Measurements from ENCODE around the gene ZP2. TPM values are rescaled to one million over a fixed set of nuclear protein-coding genes. Genes with fewer than 3 reads are reported as not detected.

The ZP2 gene
- total RNA-seq (2011; cell fraction: chromatin; rRNA removed; ENCODE audit: low replicate concordance): not detected in 2 replicates
- not detected in 2 replicates for total RNA-seq (2011; cell fraction: nucleolus; rRNA removed)
- total RNA-seq (2011; cell fraction: nucleoplasm; rRNA removed): not detected in 2 replicates
- total RNA-seq (2014; rRNA removed) (not detected in 2 replicates), total RNA-seq (2014; rRNA removed; fragmentation: Illumina TruSeq; extraction: Trizol) (not detected in 2 replicates), total RNA-seq (2015; rRNA removed; fragmentation: Illumina TruSeq; extraction: Trizol) (not detected in 2 replicates), total RNA-seq (2021) (not detected in 2 replicates), polyA plus RNA-seq (2011; rRNA removed) (not detected in 2 replicates), polyA plus RNA-seq (2014; fragmentation: Illumina TruSeq; extraction: Trizol) (not detected in 2 replicates), polyA plus RNA-seq (2014; fragmentation: Nextera tagmentation; extraction: Ambion mirVana) (not detected), polyA plus RNA-seq (2014; rRNA removed) (not detected in 2 replicates), polyA minus RNA-seq (2011; rRNA and poly(A)+ RNA removed) (not detected in 2 replicates), Bru-seq, nascent RNA (percentile 6 among the genes with signal in this experiment), BruChase-seq, experiment 1, labeled RNA remaining after a 2-hour chase (not detected), BruChase-seq, experiment 2, labeled RNA remaining after a 6-hour chase (not detected)
- not detected in 2 replicates for polyA plus RNA-seq (2011; cell fraction: cytosol; rRNA removed)
- not detected in 2 replicates for polyA plus RNA-seq (2011; cell fraction: nucleus; rRNA removed)
- not detected in 2 replicates for polyA plus RNA-seq (2012)
- polyA minus RNA-seq (2011; cell fraction: cytosol; rRNA and poly(A)+ RNA removed): not detected in 2 replicates
- polyA minus RNA-seq (2011; cell fraction: nucleus; rRNA and poly(A)+ RNA removed): not detected in 2 replicates
- long read RNA-seq, experiment 1: 0 reads
- long read RNA-seq, experiment 2: 0 reads
- long read RNA-seq, experiment 3: 0 reads

- ChIA-PET POLR2A (interaction anchor here (1.0 kb wide), 1 partner anchor 20 kb away, joined by 3 read pairs; no protein-coding TSS in a partner anchor), CTCF (ENCODE audit: low intra/inter-chr PET ratio) (no interaction called here)
- no TSS peak for BruUV-seq (replicated peaks)
- in situ Hi-C loops (cut with MboI): no loop called here
- H3K4me2 ChIP-seq (ENCODE audit: insufficient read depth, low read length): no peak within 1 kb of the TSS
- no peaks in the 10 kb centered on the region for H3K9me3 ChIP-seq (replicated peaks; ENCODE audit: control insufficient read depth, insufficient read depth, low read depth, low read length)
- intact Hi-C loops (cut with micrococcal nuclease): no loop called here
- H3K27me3 ChIP-seq (ENCODE audit: control insufficient read depth in 2 of 2, insufficient read depth in 2 of 2, low read length in 2 of 2): peaks cover 14 to 45% of the 10 kb centered on the region in 2 experiments
- H2AFZ ChIP-seq (ENCODE audit: low read depth, low read length): no peak within 1 kb of the TSS
- H3K4me3 ChIP-seq: no peak within 1 kb of the TSS
- H3K9ac ChIP-seq (ENCODE audit: insufficient read depth in 1 of 2, low read depth in 2 of 2, low read length in 2 of 2): no peak within 1 kb of the TSS
- H3K79me2 ChIP-seq (ENCODE audit: control insufficient read depth, insufficient read depth, low read length): no peaks in the 10 kb centered on the region
- H3K4me1 ChIP-seq (replicated peaks in 1 of 2; ENCODE audit: control insufficient read depth in 2 of 2, insufficient read depth in 2 of 2, low read length in 2 of 2): peaks cover 0 to 2% of the 10 kb centered on the region in 2 experiments; a peak in 1 of 5 replicates
- no peak for TF ChIP-seq SIX5 (IDR thresholded peaks at IDR 0.05; ENCODE audit: borderline replicate concordance in 1 of 2, insufficient read depth in 1 of 2, low read depth in 1 of 2, low read length in 2 of 2)
- no peak for TF ChIP-seq PRPF4 (IDR thresholded peaks at IDR 0.05; ENCODE audit: insufficient read depth, low read depth, low read length, poor library complexity, severe bottlenecking)
- no peak for TF ChIP-seq ZFP91 (CRISPR knock-in tag; IDR thresholded peaks at IDR 0.05)
- TF ChIP-seq ETS2 (tag; IDR thresholded peaks at IDR 0.05; ENCODE audit: borderline replicate concordance, poor library complexity, severe bottlenecking): no peak
- TF ChIP-seq HES1 (IDR thresholded peaks at IDR 0.05; ENCODE audit: low read depth): no peak
- TF ChIP-seq VEZF1 (CRISPR knock-in tag; IDR thresholded peaks at IDR 0.05): no peak
- H3K9me1 ChIP-seq (ENCODE audit: control insufficient read depth, insufficient read depth, low read length): no peaks in the 10 kb centered on the region
- H4K20me1 ChIP-seq (replicated peaks; ENCODE audit: control insufficient read depth, insufficient read depth, low read length): 0 out of 2 replicates have a peak, but pooled peaks cover 3% of the 10 kb centered on the region
- no peak within 1 kb of the TSS for H3K27ac ChIP-seq (ENCODE audit: extremely low read depth, low read depth, low read length)
- FAIRE-seq (no peak), DNase-seq (ENCODE audit: extremely low read depth in 1 of 4, low spot score in 3 of 4) (no peak), ATAC-seq (no peak)
- 34% methylated on average over 5 of the region's 5 CpGs for WGBS (ENCODE audit: insufficient coverage, low coverage, missing lambda C conversion rate)
- no peaks in the 10 kb centered on the region for H3K36me3 ChIP-seq (ENCODE audit: control insufficient read depth, insufficient read depth, low read length)
These were observed at the start of gene ZP2 for GRCh38 chr16:21211486-21211885. Gene ZP2 (minus strand): TSS chr16:21211574. CDS start chr16:21211547, 27 bp downstream.
